GM20000 (cell line): ENCODE data around the gene PHF19.

Experiments
- DNase-seq: peaks from one replicate; pipeline ENCODE4 v3.0.0; 2012; ENCODE audit warnings: low spot score
- CTCF ChIP-seq: IDR thresholded peaks from 2 replicates; pipeline ENCODE4 v1.5.1; 2012; ENCODE audit warnings: mild to moderate bottlenecking, control low read depth; ENCODE audit errors: extremely low read depth, missing control alignments

PHF19 gene

GRCh38 chr9:120910643-120911042, 33.7 kb upstream of the PHF19 start:
- no peak for DNase-seq
- TF ChIP-seq CTCF, result no peak

DNA sequence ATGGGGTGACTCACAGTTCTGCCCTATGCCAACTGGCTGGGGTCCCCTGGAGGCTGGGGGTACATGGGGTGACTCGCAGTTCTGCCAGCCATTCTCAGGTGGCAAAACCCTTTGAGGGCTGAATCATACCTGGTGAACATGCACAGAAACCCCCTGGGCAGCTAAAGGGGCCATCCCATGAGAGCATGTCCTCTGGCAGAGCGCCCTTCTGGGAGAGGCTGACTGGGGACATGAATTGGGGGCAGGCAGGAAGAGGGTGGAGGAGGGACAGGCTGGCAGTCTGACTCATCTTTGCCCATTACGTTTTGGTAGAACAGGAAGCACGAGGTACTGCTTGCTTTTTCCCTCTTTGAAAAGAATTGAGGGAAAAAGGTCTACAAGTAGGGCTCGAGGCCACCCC, 32.9 kb upstream of the PHF19 start:
- no peak for TF ChIP-seq CTCF
- DNase-seq, result no peak

- no peak for DNase-seq
- no peak for TF ChIP-seq CTCF
These were observed 28.6 kb upstream of the PHF19 start for GRCh38 chr9:120905315-120906164.

DNA sequence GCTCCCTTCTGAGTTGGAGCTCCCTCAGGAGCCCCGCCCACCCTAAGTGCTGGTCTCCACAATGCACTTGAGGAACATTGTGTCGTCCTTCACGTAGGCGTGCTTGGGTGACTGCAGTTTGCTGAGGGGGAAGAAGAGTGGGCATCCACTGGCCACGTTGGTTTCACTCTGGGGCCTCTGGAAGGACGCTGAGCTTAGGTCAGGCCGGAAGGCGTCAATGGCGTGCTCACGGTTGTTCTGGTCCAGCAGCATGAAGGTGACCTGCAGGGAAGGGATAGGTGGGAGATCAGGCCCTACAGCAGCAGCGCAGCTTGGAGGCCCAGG, 28.0 kb upstream of the PHF19 start:
- no peak for DNase-seq
- TF ChIP-seq CTCF, result no peak

DNA sequence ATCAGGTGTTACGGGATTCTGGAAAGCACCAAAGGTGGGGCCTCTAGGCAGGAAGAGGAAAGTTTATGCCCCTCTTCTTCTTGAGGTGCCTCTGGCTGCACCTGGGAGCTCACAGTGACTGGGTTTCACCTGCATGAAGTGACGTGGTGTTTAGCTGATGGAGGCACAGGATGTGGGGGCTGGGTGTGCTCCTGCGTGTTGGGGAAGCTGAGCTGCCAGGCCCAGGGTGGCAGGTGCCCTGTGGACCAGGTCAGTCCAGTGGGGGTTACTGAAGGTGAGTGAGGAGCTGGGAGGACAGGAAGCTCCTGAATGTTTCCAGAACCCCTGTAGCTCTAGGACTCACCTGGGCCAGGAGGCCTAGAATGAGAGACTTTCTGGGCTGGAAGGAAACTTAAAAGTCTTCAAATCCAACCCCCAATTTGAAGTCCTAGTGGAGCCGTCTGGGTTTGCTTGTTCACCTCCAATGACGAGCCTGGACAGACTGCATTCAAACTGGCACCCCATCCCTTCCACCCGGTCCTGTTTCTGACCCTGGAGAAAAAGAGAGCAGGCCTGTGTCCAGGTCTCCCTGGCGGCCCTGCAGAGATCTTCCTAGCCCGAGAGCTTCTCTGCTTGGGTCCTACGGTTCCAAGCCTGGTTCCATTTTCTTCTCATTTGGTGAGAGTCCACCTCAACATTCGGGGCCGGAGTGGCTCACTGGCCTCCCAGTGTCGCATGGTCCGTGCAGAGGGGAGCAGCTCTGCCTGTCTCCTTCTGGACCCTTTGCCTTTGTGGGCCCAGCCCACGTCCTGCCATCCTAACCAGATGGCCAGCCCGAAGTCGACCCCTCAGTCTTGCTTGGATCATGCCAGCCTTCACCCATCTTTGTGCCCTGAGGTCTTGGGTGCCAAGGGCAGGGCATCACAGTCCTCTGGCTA, 27.3 kb upstream of the PHF19 start:
- TF ChIP-seq CTCF, result no peak
- no peak for DNase-seq

DNA sequence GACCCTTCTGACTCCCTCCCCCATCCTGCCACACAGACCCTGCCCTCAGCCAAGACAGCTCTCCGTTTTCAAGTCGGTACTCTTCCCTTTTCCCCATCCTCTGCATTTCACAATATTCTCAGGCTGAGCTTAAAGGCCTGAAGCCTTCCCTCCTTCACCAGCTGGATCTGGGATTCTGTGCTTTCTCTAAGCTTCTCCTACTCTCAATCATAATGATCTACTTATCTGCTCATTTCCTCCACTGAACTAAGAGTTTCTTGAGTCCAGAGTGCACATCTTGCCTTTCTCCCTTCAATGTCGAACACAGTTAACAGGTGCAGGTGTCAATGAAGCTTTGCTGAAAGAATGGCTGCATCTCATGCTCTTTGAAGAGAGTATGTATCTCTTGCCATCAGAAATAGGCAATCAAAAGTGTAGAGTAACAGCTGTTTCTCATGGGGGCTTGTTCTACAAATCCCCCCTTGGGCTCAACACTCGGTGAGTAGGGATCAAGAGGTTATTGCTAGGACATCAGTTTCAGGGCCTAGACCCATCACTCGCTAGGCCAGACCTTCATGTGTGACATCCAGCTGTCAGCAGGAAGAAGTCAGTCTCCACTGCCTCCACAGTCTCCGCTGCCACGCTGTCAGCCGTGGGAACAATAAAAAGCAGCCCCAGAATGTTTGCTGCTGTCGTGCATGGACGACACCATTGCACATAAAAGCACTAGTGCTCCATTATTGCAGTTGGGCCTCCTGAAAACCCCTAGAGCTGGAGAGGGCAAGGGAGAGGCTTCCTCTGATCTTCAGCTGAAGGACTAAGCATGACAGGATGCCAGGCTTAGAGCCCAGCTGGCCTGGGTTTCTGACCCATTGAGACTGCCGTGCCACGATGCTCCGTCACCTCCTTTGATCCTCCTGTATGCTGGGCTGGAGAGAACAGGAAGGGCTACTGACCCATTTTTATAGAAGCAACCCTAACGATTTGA, 25.9 kb upstream of the PHF19 start:
- no peak for DNase-seq
- TF ChIP-seq CTCF, result no peak
